ENCODE results near the gene TBK1.

DNA sequence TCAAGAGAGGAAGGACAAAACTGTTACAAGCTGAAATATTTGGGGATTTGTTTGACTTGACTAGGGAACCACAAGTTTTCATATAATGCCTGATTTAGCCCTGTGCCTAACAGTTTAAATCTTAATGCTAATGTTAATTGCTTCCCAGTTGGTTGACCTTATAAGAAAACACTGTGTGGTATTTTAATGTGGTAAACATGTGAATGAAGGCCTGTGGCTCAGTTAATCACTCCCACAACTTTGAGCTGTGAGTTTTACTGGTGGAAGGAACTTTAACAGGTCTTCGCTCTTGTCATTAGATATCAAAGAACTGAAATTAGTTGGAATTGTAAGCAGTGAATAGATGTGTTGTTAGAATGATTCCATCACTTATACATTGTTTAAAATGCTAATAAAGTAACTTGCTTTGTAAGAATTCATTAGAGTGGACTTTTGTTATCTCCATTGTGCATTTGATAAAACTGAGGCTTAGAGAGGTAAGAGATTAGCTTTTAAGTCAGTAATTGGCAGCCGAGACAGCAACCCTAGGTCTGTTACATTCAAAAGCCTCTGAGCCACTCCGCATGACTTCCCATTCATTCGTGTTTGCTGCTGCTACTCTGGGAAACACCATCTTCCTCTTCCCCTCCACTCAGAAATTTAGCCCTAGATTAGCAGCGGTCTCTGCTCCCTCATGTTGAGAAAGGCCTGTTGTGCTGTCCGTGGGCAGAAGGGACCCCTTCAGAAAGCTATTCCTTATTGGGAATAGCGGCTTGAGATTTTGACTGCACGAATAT is 1.0 kb upstream of the TBK1 start:
- TF ChIP-seq EP300 (IDR thresholded peaks at IDR 0.05) = no peak
- no peak for TF ChIP-seq POLR2A (IDR thresholded peaks at IDR 0.05)
